H1 (cell line): ENCODE results near the gene ZIM2. TPM values are rescaled to one million over a fixed set of nuclear protein-coding genes. Genes with fewer than 3 reads are reported as not detected.

Source experiments
- CTCF ChIA-PET: fragments of 300-600 bp; sonication (Branson Sonifier 250); formaldehyde crosslinking; loops from one replicate; lab custom pipeline; 2021; ENCODE audit not compliant: partially characterized antibody; lab: Charles Lee
- POLR2A ChIA-PET: fragments of 300-600 bp; sonication (Branson Sonifier 250); formaldehyde crosslinking; loops from one replicate; lab custom pipeline; 2021; ENCODE audit warnings: inconsistent platforms; ENCODE audit not compliant: partially characterized antibody; lab: Charles Lee
- DNase-seq, 2 experiments: peaks; one replicate each; pipeline versions ENCODE4 v3.0.0 to v3.0.0-alpha.2; 2010 to 2022; ENCODE audit warnings: low spot score in 2 of 2, low read depth in 1 of 2, mixed read lengths in 1 of 2
- FAIRE-seq: peaks from 2 replicates; lab custom pipeline; 2011; peaks lifted over from hg19 to GRCh38; lab: Jason Lieb, UNC
- H2AFZ ChIP-seq: 2 replicates; pipeline ENCODE4 v1.8.1; 2012; ENCODE audit warnings: low read length, inconsistent platforms
- H2AK5ac ChIP-seq: 2 replicates; pipeline ENCODE4 v1.6.1; 2013; ENCODE audit warnings: low read depth, low read length
- H2BK120ac ChIP-seq: replicated peaks from 2 replicates; pipeline ENCODE3; 2013; ENCODE audit warnings: low read depth, low read length, inconsistent platforms
- H2BK12ac ChIP-seq: 2 replicates; pipeline ENCODE4 v1.6.1; 2013; ENCODE audit warnings: low read depth, low read length
- H2BK15ac ChIP-seq: 2 replicates; pipeline ENCODE4 v1.6.1; 2013; ENCODE audit warnings: low read length
- H2BK20ac ChIP-seq: 2 replicates; pipeline ENCODE4 v1.6.1; 2013; ENCODE audit warnings: low read length
- H2BK5ac ChIP-seq: 2 replicates; pipeline ENCODE4 v1.6.1; 2013; ENCODE audit warnings: low read depth, low read length
- H3K14ac ChIP-seq: 2 replicates; pipeline ENCODE4 v1.6.1; 2013; ENCODE audit warnings: inconsistent platforms; ENCODE audit not compliant: insufficient read length
- H3K18ac ChIP-seq: 2 replicates; pipeline ENCODE4 v1.6.1; 2013; ENCODE audit warnings: low read length; ENCODE audit errors: extremely low read depth
- H3K23ac ChIP-seq: 2 replicates; pipeline ENCODE4 v1.6.1; 2013; ENCODE audit warnings: inconsistent platforms; ENCODE audit not compliant: insufficient read length
- H3K23me2 ChIP-seq: 2 replicates; pipeline ENCODE4 v1.6.1; 2013; ENCODE audit warnings: low read depth, low read length
- H3K27ac ChIP-seq: 2 replicates; pipeline ENCODE4 v1.6.1; 2011; ENCODE audit warnings: low read depth, low read length, inconsistent platforms
- H3K27me3 ChIP-seq, 4 experiments: replicated peaks in 1 of 4; 1 replicate in 1 of 4; 2 replicates in 3 of 4; pipeline versions ENCODE4 v1.6.1 to v1.8.1; 2011 to 2013; ENCODE audit warnings: low read length in 3 of 4, mild to moderate bottlenecking in 3 of 4, inconsistent platforms in 2 of 4, mixed read lengths in 2 of 4, moderate library complexity in 1 of 4; ENCODE audit not compliant: control insufficient read depth in 3 of 4, insufficient read depth in 3 of 4; ENCODE audit errors: extremely low read depth in 1 of 4
- H3K36me3 ChIP-seq, 4 experiments: 2 replicates each; pipeline versions ENCODE4 v1.6.1 to v1.8.1; 2011 to 2013; ENCODE audit warnings: mild to moderate bottlenecking in 4 of 4, low read length in 3 of 4, moderate library complexity in 2 of 4, control low read depth in 1 of 4, inconsistent platforms in 1 of 4; ENCODE audit not compliant: insufficient read depth in 4 of 4, control insufficient read depth in 2 of 4
- H3K4ac ChIP-seq: replicated peaks from 2 replicates; pipeline ENCODE3; 2013; ENCODE audit warnings: low read length, low read depth, mixed read lengths, inconsistent platforms; ENCODE audit not compliant: insufficient read length
- H3K4me1 ChIP-seq, 4 experiments: replicated peaks in 1 of 4; 1 replicate in 1 of 4; 2 replicates in 3 of 4; pipeline versions ENCODE4 v1.6.1 to v1.8.1; 2011 to 2013; ENCODE audit warnings: low read length in 3 of 4, inconsistent platforms in 2 of 4, mixed read lengths in 1 of 4; ENCODE audit not compliant: insufficient read depth in 4 of 4, control insufficient read depth in 3 of 4
- H3K4me2 ChIP-seq, 2 experiments: 2 replicates each; pipeline versions ENCODE4 v1.6.1 to v1.8.1; 2011 to 2013; ENCODE audit warnings: low read depth in 2 of 2, low read length in 2 of 2, control low read depth in 1 of 2, inconsistent platforms in 1 of 2, mild to moderate bottlenecking in 1 of 2; ENCODE audit not compliant: insufficient read depth in 1 of 2
- H3K4me3 ChIP-seq, 4 experiments: fragments of 200-600, 300-600 bp in 1 of 4; sonication (generic), shearing (Covaris generic), sonication (Bioruptor Twin) in 1 of 4; 2 replicates each; pipeline versions ENCODE4 v1.5.1 to v1.8.1; 2011 to 2016; ENCODE audit warnings: low read length in 4 of 4, low read depth in 3 of 4, control low read depth in 2 of 4, inconsistent platforms in 2 of 4, mild to moderate bottlenecking in 2 of 4, mixed read lengths in 1 of 4, moderate library complexity in 1 of 4; ENCODE audit not compliant: insufficient read depth in 2 of 4; ENCODE audit errors: extremely low read depth in 1 of 4
- H3K56ac ChIP-seq: replicated peaks from 2 replicates; pipeline ENCODE3; 2013; ENCODE audit warnings: low read depth, mild to moderate bottlenecking, mixed read lengths, low read length, inconsistent platforms; ENCODE audit not compliant: insufficient read length
- H3K79me1 ChIP-seq: 2 replicates; pipeline ENCODE4 v1.6.1; 2013; ENCODE audit warnings: low read depth, low read length, control low read depth
- H3K79me2 ChIP-seq, 2 experiments: 2 replicates each; pipeline versions ENCODE4 v1.6.1 to v1.8.1; 2012 to 2013; ENCODE audit warnings: low read length in 2 of 2, mild to moderate bottlenecking in 2 of 2, inconsistent platforms in 1 of 2; ENCODE audit not compliant: insufficient read depth in 2 of 2, control insufficient read depth in 1 of 2
- H3K9ac ChIP-seq, 4 experiments: replicated peaks in 1 of 4; 1 replicate in 1 of 4; 2 replicates in 3 of 4; pipeline versions ENCODE4 v1.6.1 to v1.8.1; 2011 to 2013; ENCODE audit warnings: low read depth in 3 of 4, low read length in 3 of 4, control low read depth in 2 of 4, mild to moderate bottlenecking in 2 of 4, moderate library complexity in 2 of 4, inconsistent platforms in 1 of 4; ENCODE audit errors: extremely low read depth in 1 of 4
- H3K9me3 ChIP-seq, 2 experiments: 2 replicates each; pipeline versions ENCODE4 v1.6.1 to v1.8.1; 2012 to 2013; ENCODE audit warnings: mild to moderate bottlenecking in 2 of 2, moderate library complexity in 2 of 2, control low read depth in 1 of 2, inconsistent platforms in 1 of 2, low read depth in 1 of 2, low read length in 1 of 2, mixed read lengths in 1 of 2; ENCODE audit not compliant: insufficient read depth in 2 of 2
- H4K20me1 ChIP-seq, 2 experiments: replicated peaks in 1 of 2; 2 replicates each; pipeline versions ENCODE3 to v1.8.1; 2011 to 2013; ENCODE audit warnings: inconsistent platforms in 2 of 2, low read length in 2 of 2, mild to moderate bottlenecking in 1 of 2; ENCODE audit not compliant: insufficient read depth in 2 of 2, control insufficient read depth in 1 of 2
- H4K5ac ChIP-seq: 2 replicates; pipeline ENCODE4 v1.6.1; 2013; ENCODE audit warnings: low read length, low read depth, mixed read lengths, inconsistent platforms; ENCODE audit not compliant: insufficient read length
- H4K8ac ChIP-seq: 2 replicates; pipeline ENCODE4 v1.8.0; 2013; ENCODE audit warnings: mild to moderate bottlenecking, moderate library complexity, low read length, inconsistent platforms; ENCODE audit not compliant: insufficient read depth; ENCODE audit errors: extremely low read depth
- H4K91ac ChIP-seq: replicated peaks from 2 replicates; pipeline ENCODE3; 2013; ENCODE audit warnings: low read length, mixed read lengths, inconsistent platforms; ENCODE audit not compliant: insufficient read length
- JUND ChIP-seq: IDR thresholded peaks from 2 replicates; pipeline ENCODE4 v1.6.1; 2011; ENCODE audit warnings: mild to moderate bottlenecking, improper control_type of control experiment, low read length
- RNF2 ChIP-seq: fragments of 200-900, 300-1000 bp; sonication (generic); IDR thresholded peaks from 2 replicates; pipeline ENCODE4 v1.7.1; 2016; ENCODE audit warnings: borderline replicate concordance, low read depth, mild to moderate bottlenecking, antibody characterized with exemption, low read length; ENCODE audit not compliant: poor library complexity, severe bottlenecking; ENCODE audit errors: missing control alignments
- WGBS, 2 experiments: shearing (Covaris generic) in 1 of 2; methylation state at CpG; one replicate each; pipeline versions ENCODE4 v1.1.6 to v1.1.7; 2013 to 2015; ENCODE audit warnings: low lambda C conversion rate in 2 of 2, mixed read lengths in 2 of 2, inconsistent platforms in 1 of 2, low coverage in 1 of 2, missing lambda C conversion rate in 1 of 2; ENCODE audit not compliant: insufficient replicate concordance in 2 of 2, insufficient coverage in 1 of 2, insufficient read length in 1 of 2; ENCODE audit errors: extremely low coverage in 1 of 2, missing lambda C conversion rate in 1 of 2; 5-methylcytosine and 5-hydroxymethylcytosine counted together
- polyA plus RNA-seq, 7 experiments: library from polyadenylated mRNA; depleted of rRNA in 3 of 7; stranded (reverse) in 5 of 7; unstranded in 2 of 7; fragments of >200 nt in 5 of 7; fragments of 200-250 nt in 2 of 7; gene quantifications; 1 replicate in 5 of 7; 2 replicates in 1 of 7; 4 replicates in 1 of 7; pipeline versions ENCODE4 v1.2.1 to v1.2.3, GENCODE V29; 2011 to 2013; ENCODE audit warnings: missing spikeins in 2 of 7, mixed read lengths in 2 of 7
- total RNA-seq: library from RNA; stranded (reverse); fragmentation: NEBNext Ultra II Directional; extraction: Animal tissue kit (Norgen Biotek cat#: 25700); gene quantifications from 2 replicates; pipeline ENCODE4 v1.2.1, GENCODE V29; 2021

ZIM2 gene
- total and polyA plus RNA-seq, 2 of the 8 experiments (the other 6 are each of a cell fraction or from before 2014, with no cell fraction given), result not detected

- WGBS, 2 experiments, result 91% methylated on average over 11 of the region's 11 CpGs; no CpG with 5 or more reads in 1 of the 2 experiments
These were observed 89.9 kb downstream of the ZIM2 start for GRCh38 chr19:56750658-56751057.

More at GRCh38 chr19:56750658-56751057, 89.9 kb downstream of the ZIM2 start:
- TF ChIP-seq RNF2 (no peak), JUND (no peak)
- Histone ChIP-seq H3K4me3 (no peak overlapping the region), H2BK20ac (no peak overlapping the region), H3K27me3 (no peaks in the 10 kb centered on the region), H3K4ac (no peak overlapping the region), H2AFZ (no peak overlapping the region), H3K18ac (no peak overlapping the region), H4K5ac (no peak overlapping the region), H2BK15ac (no peak overlapping the region), H3K23ac (no peak overlapping the region), H3K9me3 (peaks cover 71 to 82% of the 10 kb centered on the region in 2 experiments), H4K8ac (no peak overlapping the region), H3K4me1 (no peaks in the 10 kb centered on the region; a peak in 1 of 7 replicates), H3K27ac (no peak overlapping the region), H2BK12ac (no peak overlapping the region), H3K36me3 (no peaks in the 10 kb centered on the region), H2AK5ac (no peak overlapping the region), H3K4me2 (no peak overlapping the region), H3K9ac (no peak overlapping the region), H3K79me2 (no peaks in the 10 kb centered on the region), H3K56ac (no peak overlapping the region), H4K20me1 (no peaks in the 10 kb centered on the region), H3K23me2 (no peaks in the 10 kb centered on the region), H3K79me1 (no peaks in the 10 kb centered on the region), H2BK5ac (no peak overlapping the region), H4K91ac (no peak overlapping the region), H2BK120ac (no peak overlapping the region), H3K14ac (no peak overlapping the region)
- DNase-seq (no peak), FAIRE-seq (no peak)
- POLR2A ChIA-PET, result no interaction called here
- CTCF ChIA-PET, result no interaction called here
